GM12865 (cell line): ENCODE results near the gene FXR2.

Source experiments
- DNase-seq: peaks from one replicate; pipeline ENCODE4 v3.0.0; 2010; ENCODE audit warnings: low read depth
- H3K4me3 ChIP-seq: 2 replicates; pipeline ENCODE4 v1.5.1; 2011; ENCODE audit warnings: mild to moderate bottlenecking, low read depth, low read length, control low read depth
- TF ChIP-seq, protein P1 (sequence below): IDR thresholded peaks from 2 replicates; pipeline ENCODE4 v1.5.1; 2011; ENCODE audit warnings: low read length, control low read depth, low read depth, inconsistent platforms; ENCODE audit not compliant: insufficient read depth; ENCODE audit errors: missing control alignments

FXR2 gene

DNA sequence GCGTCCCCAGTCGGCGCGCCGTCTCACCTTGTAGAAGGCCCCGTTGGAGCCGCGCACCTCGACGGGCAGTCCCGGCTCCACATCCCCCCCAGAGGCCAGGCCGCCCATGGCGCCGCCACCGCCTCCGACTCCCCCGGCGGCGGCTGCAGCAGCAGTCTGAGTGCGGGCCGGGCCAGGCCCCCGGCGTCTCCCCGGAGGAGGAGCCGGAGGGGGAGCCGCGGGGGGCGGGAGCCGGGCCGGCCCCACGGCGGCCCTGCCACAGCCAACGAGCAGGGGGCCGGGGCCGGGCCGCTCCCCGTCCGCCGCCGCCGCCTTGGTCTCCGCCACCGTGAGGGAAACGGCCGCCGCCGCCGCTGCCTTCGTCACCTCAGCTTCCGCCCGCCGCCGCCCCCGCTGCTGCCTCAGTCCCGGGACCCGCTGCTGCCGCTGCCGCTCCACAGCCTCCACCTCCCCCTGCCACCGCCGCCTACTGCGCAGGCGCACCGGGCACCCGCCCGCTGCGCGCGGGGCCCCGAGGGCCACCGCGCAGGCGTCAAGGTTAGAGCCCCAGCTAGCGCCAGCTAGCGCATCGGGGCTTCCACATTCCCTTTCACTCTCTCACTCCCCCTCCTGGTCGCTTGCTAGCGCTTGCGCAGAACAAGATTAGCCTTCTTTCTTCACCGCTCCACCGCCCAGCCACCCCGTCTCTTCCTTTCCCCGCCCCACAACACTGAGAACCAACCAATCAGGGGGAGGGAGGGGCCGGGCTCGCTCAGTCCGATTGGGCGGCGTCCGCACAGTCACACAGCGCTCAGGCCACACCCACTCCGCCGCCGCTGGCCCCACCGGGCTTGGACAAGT, at the start of gene FXR2:
Gene FXR2 (minus strand): TSS at position 473 of the 840 bp plus-strand sequence. CDS start 365 bp downstream, at position 108.
- H3K4me3 ChIP-seq, result peak within 1 kb of the TSS; percentile 76
- TF ChIP-seq, protein P1, sequence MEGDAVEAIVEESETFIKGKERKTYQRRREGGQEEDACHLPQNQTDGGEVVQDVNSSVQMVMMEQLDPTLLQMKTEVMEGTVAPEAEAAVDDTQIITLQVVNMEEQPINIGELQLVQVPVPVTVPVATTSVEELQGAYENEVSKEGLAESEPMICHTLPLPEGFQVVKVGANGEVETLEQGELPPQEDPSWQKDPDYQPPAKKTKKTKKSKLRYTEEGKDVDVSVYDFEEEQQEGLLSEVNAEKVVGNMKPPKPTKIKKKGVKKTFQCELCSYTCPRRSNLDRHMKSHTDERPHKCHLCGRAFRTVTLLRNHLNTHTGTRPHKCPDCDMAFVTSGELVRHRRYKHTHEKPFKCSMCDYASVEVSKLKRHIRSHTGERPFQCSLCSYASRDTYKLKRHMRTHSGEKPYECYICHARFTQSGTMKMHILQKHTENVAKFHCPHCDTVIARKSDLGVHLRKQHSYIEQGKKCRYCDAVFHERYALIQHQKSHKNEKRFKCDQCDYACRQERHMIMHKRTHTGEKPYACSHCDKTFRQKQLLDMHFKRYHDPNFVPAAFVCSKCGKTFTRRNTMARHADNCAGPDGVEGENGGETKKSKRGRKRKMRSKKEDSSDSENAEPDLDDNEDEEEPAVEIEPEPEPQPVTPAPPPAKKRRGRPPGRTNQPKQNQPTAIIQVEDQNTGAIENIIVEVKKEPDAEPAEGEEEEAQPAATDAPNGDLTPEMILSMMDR, result peak; percentile 71
- peak; percentile 100 for DNase-seq

GRCh38 chr17:7656958-7657609, 42.4 kb upstream of the FXR2 start:
- TF ChIP-seq, protein P1, result no peak
- no peak for DNase-seq
- no peak overlapping the region for H3K4me3 ChIP-seq

DNA sequence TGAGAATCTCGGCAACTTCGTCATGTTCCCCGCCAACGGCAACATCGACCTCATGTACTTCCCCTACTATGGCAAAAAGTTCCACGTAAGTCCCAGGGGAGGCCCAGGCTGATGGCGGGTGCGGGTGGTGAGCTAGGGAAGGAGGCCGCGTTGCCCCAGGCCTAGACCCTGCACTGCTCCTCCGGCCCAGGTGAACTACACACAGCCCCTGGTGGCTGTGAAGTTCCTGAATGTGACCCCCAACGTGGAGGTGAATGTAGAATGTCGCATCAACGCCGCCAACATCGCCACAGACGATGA, 40.8 kb upstream of the FXR2 start:
- no peak overlapping the region for H3K4me3 ChIP-seq
- TF ChIP-seq, protein P1, result no peak
- DNase-seq, result peak; percentile 40

DNA sequence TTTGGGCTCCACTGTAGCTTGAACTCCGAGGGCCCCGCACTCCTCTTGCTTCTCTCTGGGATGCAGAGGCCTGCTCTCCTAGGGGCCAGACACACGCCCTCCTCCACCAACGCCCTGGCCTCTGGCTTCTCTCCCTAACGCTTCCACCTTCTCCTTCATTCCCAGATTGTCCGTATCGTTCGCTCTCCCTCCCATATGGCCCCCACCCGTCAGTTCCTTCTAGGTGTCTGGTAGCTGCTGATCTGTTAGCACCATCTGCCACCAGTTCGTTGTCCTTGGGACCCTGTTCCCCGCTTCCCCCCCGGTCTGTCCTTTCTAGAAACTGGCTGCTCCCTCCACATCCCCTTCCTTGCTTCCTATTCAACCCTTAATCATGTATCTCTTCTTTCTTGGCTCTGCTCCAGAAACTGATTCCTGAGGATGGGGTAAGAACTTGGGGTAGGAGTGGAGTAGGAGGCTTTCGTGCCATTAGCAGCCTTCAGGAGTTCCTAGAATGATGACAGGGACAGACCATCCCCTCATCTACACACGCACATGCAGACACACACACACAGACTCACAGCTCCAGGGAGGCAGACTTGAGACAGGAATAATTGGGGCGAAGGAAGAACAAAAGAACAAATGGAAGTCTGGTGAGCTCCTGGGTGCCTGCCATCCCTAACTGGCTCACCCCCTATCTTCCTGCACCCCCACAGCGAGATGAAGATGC, 40.3 kb upstream of the FXR2 start:
- no peak for DNase-seq
- TF ChIP-seq, protein P1, result no peak
- no peak overlapping the region for H3K4me3 ChIP-seq

- no peak for DNase-seq
- TF ChIP-seq, protein P1, result no peak
- H3K4me3 ChIP-seq, result no peak overlapping the region
These were observed 38.0 kb upstream of the FXR2 start for GRCh38 chr17:7652388-7653356.

DNA sequence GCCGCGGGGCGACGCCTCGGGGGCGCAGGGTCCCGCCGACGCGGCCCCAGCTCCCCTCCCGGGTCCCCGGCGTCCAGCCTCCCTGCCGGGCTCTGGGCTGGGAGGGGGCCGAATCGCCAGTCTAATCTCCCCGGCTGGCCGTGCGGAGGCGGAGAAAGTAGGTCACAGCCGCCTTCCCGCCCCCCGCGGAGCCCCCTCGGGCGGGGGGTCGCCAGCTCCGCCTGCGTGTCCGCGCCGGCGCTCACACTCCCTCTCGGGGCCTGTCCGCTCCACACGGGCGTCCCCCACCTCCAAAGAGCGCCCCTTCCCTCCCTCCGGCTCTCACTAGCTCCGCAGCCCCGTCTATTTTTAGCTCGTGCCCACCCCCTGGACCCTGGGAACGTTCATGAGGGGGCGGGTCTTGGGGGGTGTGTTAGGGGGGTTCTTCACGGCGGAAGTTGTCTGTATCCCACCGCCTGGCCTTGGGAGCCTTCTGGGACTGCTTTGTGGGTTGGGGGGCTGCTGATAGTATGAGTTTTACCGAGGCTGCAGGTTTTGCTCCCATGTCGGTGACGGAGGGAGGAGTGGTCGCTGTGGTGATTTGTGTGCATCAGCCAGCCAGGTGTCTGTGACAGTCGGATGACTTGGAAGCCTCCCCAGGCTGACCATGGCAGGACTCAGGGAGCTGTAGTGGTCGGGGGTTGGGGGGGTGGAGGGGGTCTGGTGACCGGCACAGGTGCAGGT, 37.1 kb upstream of the FXR2 start:
- no peak for DNase-seq

More for the DNA sequence above, 37.1 kb upstream of the FXR2 start:
- no peak overlapping the region for H3K4me3 ChIP-seq
- TF ChIP-seq, protein P1, result no peak
